Omental fat pad (tissue), 4 donors: ENCODE results near the gene BACE2. TPM values are rescaled to one million over a fixed set of nuclear protein-coding genes. Genes with fewer than 3 reads are reported as not detected.

Experiments used
- ATAC-seq: fragments of 150-250 bp; one replicate; pipeline ENCODE4 v1.9.1; 2016; ENCODE audit warnings: mild to moderate bottlenecking, moderate library complexity; ENCODE audit not compliant: low FRiP score
- DNase-seq: peaks from one replicate; pipeline ENCODE4 v3.0.0-alpha.2; 2019; ENCODE audit warnings: low spot score
- total RNA-seq, 4 donors: library from RNA; depleted of rRNA; stranded (reverse); fragments of >200 nt; gene quantifications; one replicate each; pipeline ENCODE4 v1.1.0, GENCODE V29; 2016
- TF ChIP-seq, protein P1 (sequence below), 3 donors: fragments of 450-650 bp; IDR thresholded peaks; one replicate each; pipeline ENCODE4 v1.5.1; 2016 to 2017; ENCODE audit warnings: antibody characterized with exemption in 3 of 3, mild to moderate bottlenecking in 3 of 3, moderate library complexity in 2 of 3

The BACE2 gene
- total RNA-seq, 4 donors from 2014 or later: 23.5 to 39.3 (median 37.0) TPM

GRCh38 chr21:41283211-41283818 lies 115.4 kb downstream of the BACE2 start:
- ATAC-seq (peak; percentile 85), DNase-seq (no peak)
- TF ChIP-seq, protein P1, sequence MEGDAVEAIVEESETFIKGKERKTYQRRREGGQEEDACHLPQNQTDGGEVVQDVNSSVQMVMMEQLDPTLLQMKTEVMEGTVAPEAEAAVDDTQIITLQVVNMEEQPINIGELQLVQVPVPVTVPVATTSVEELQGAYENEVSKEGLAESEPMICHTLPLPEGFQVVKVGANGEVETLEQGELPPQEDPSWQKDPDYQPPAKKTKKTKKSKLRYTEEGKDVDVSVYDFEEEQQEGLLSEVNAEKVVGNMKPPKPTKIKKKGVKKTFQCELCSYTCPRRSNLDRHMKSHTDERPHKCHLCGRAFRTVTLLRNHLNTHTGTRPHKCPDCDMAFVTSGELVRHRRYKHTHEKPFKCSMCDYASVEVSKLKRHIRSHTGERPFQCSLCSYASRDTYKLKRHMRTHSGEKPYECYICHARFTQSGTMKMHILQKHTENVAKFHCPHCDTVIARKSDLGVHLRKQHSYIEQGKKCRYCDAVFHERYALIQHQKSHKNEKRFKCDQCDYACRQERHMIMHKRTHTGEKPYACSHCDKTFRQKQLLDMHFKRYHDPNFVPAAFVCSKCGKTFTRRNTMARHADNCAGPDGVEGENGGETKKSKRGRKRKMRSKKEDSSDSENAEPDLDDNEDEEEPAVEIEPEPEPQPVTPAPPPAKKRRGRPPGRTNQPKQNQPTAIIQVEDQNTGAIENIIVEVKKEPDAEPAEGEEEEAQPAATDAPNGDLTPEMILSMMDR (IDR thresholded peaks at IDR 0.05): no peak

DNA sequence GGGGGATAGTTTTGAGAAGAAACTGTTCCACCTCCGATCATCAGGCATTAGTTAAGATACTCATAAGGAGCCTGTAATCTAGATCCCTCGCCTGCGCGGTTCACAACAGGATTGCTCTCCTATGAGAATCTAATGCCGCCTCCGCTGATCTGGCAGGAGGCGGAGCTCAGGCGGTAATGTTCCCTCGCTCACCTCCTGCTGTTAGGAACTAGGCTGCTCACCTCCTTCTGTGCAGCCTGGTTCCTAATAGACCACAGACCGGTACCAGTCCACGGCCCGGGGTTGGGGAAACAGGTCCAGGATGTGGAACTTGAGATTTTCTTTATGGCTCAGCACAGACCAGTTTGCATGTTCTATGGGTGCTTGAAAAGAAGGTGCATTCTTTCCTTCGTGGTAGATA lies 121.5 kb downstream of the BACE2 start:
- TF ChIP-seq, protein P1 (IDR thresholded peaks at IDR 0.05): no peak
- ATAC-seq (no peak), DNase-seq (no peak)

DNA sequence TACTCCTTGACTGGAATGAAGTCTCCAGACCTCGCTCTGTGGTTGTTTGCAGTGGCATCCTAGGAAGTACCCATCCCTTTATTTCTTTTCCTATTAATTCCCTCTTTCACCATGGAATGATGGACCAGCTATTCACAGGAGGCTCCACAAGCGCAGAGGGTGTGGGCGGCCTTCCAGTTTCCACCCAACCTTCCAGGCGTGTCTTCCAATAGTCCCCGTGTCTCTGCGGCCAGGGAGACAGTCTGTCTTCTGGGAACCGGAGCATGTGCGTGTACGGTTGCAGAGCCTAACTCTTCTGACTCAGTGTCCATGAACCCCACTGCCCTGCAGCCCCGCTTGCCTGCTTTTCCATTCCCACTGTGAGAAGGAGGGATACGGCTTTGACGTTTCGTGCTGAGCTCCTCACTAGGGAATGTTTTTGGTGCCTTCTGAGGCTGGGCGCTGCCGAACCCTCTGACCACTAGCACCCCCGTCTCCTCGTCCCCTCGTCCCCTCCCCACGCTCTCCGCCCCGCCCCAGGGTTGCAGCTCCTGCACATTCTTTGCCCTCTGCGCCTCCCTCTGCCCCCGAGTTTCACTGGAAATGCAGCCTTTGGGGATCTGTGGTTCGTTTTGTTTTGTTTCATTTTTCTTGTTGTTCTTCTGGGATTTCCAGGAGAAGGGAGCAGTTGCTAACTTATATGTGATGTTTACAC lies 122.3 kb downstream of the BACE2 start:
- TF ChIP-seq, protein P1 (IDR thresholded peaks at IDR 0.05): no peak
- DNase-seq (no peak), ATAC-seq (no peak)

GRCh38 chr21:41294548-41295231 lies 126.7 kb downstream of the BACE2 start:
- TF ChIP-seq, protein P1 (IDR thresholded peaks at IDR 0.05): no peak
- ATAC-seq (no peak), DNase-seq (no peak)

DNA sequence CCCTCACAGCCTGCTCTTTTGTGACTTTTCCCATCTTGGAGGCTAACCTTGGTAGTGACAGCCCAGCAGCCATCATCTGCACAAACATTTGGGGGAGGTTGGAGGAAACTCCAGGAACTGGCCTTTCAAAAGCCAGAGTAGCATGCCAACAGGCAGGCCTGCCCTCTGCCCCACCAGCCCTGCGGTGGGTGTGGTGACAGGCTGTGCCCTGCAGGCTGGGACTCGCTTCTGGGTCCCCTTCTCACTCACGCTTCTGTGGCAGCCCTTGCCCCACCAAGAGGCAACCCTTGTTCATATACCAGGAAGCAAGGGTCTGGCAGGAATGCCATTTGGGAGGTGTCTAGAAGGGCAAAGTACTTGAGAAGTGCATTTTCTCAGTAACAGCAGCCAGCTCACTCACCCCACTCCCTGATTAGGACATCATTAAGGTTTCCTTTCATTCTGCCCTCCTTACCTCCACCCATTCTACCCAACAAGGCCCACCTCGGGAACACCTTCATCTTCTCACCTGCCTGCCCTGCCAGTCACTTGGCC lies 127.8 kb downstream of the BACE2 start:
- no peak for ATAC-seq
- DNase-seq: no peak
- TF ChIP-seq, protein P1 (IDR thresholded peaks at IDR 0.05): no peak

DNA sequence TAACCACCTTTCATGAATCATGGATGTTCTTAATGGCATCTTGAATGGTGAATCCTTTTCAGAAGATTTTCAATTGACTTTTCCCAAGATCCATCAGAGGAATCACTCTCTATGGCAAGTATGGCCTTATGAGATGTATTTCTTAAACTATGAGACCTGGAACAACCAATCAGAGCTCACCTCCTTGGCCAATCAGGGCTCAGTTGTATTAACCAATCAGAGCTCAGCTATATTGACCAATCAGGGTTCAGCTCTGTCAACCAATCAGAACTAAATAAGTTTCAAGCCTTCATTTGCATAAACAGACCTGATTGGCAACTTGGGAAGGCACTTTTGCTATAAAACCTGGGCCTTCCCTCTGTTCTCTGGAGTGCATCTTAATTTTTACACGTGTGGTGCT lies 135.0 kb downstream of the BACE2 start:
- TF ChIP-seq, protein P1 (IDR thresholded peaks at IDR 0.05): no peak
- no peak for DNase-seq

More for the DNA sequence above, 135.0 kb downstream of the BACE2 start:
- no peak for ATAC-seq
